Muscle of back (tissue), 11 donors: ENCODE measurements around the gene ANXA1. TPM values are rescaled to one million over a fixed set of nuclear protein-coding genes. Genes with fewer than 3 reads are reported as not detected.

Experiments used
- DNase-seq, 3 donors: peaks; one replicate each; pipeline versions ENCODE4 v3.0.0 to v3.0.0-alpha.2; 2013
- polyA plus RNA-seq, 10 donors: library from polyadenylated mRNA; unstranded; fragments of 120-200 nt; gene quantifications; one replicate each; pipeline ENCODE4 v1.2.1, GENCODE V29; 2013; ENCODE audit not compliant: insufficient read length in 10 of 10

The ANXA1 gene
- polyA plus RNA-seq, 10 donors: 115 to 283 (median 152) TPM

DNA sequence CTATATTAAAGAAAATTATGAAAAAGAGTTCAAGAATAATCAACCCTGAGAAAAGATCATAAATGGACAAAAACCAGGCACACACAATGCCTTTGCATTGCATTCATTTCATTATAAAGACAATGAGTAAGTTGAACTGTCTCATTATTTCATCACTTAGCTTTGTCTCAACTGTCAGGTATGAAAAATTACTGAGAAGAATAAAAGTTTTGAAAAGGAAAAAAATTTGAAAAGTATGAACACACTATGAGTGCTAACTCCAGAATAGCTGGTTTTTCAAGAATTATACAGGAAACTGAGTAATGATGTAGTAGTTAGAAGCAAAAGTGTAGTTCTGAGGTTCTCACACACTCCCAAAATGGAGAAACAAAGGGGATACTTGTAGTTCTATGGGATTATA is 16.3 kb upstream of the ANXA1 start:
- no peak for DNase-seq

- no peak for DNase-seq
These were observed 14.3 kb upstream of the ANXA1 start for GRCh38 chr9:73137286-73137899.

DNA sequence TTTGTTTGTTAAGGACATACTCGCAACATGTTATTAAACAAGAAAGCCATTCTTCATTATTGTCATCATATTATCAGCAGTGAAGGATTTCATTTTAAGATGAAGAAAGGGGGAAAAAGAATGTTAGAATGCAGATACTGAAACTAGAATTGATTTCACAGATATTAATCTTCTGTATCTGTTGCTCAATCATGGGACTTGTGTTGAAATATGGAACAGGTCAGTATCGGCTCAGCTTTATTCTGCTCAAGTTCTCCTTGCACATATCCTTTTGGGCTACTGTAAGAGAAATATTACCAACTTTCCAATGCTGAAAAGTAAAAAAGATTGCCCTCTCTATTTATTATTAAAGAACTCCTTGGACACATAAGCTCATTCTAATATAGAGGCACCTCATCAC is 13.8 kb upstream of the ANXA1 start:
- no peak for DNase-seq

DNA sequence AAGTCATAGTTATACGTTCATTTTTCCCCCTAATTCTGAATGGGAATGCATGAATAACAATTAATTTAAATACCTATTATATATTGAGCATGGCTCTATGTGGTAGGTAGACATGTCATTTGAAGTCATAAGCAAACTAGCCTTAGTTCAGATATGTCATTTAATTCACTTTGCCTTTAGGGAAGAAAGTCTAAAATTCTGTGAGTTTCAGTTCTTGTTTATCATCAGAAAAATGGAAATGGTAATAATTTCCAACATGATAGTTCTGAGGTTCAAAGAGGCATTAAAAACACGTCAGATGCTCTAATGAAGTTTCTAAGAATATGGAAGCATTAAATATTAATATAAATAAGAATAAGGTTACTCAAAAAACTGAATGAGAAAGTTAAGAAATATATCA is 13.1 kb upstream of the ANXA1 start:
- DNase-seq: no peak

GRCh38 chr9:73141282-73141681 is 10.4 kb upstream of the ANXA1 start:
- DNase-seq: no peak

DNA sequence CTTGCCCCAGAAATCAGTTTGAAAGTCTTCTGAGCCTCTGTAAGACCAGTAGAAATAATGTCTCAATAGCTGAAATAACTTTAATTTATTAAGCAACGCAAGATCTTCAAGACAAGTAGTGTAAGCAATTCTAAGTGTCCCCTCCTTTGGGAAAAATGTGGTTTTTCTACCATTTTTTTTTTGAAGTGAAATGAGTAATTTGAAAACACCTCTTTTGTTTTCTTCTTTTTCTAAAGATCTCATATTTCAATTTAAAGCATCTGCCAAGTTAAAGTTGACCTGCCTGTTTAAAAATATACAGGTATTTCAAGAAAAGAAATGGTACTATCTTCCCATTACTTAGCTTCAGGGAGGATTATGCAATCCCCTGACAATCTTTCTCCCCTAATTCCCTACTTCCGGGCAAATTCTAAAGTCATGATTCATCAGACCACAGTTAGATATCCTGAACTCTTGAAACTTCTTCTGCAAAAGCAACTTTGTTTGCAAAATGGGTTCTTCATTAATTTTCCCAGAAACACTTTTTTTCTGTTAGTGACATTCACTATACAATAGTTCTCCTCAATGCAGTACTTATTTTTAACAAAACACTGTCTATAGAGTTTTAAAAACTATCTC is 7.8 kb upstream of the ANXA1 start:
- DNase-seq: peak in 1 of 3 donors; percentile 76

DNA sequence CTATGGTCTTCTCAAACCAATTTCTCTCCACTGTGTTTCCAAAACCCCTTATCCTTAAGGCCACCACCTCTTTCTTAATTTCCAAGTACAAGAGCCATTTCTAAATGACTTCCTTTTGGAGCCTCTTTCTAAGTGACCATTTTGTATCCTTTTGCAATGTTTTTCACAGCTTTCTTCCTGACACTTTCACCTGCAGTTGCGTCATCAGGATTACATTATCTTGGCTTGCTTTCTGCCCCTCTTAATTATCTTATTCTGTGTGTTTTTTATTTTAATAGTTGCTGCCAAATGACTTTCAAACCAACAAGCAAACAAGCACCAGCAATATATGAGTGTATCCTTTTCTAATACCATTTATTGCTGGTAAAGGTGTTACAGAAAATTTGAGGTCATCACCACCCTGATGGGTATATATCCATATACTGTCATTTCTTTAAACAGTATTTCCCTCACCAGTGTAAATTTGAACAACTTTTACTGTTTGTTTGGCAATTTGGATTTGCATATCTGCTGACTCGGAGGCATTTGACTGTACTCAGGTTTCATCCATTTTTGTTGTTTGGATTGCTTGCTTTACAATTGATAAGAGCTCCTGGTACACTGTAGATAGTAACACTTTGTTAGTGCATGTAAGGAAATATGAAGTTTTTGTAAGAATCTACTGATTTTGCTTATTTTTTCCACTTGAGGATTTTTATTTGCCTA is 5.4 kb upstream of the ANXA1 start:
- DNase-seq: no peak

DNA sequence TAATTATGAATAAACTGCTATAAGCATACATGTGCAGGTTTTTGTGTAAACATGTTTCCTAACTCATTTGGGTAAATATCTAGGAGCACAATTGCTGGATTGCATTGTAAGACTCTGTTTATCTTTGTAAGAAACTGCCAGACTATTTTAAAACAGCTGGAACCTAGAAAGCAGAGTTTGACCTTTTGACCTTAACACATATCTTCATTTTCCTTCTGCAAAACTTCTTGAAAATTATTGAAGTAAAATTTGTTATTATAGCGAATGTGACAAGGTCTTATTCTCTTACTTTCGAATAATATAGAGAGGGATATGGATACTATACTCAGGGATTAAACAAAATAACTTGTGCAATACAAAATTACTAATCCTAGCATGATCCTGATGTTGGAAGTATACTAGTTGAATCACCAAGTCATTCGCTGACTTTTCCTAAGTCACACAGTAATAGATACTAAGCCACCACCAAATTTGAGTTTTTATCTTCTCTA is 3.2 kb upstream of the ANXA1 start:
- no peak for DNase-seq

DNA sequence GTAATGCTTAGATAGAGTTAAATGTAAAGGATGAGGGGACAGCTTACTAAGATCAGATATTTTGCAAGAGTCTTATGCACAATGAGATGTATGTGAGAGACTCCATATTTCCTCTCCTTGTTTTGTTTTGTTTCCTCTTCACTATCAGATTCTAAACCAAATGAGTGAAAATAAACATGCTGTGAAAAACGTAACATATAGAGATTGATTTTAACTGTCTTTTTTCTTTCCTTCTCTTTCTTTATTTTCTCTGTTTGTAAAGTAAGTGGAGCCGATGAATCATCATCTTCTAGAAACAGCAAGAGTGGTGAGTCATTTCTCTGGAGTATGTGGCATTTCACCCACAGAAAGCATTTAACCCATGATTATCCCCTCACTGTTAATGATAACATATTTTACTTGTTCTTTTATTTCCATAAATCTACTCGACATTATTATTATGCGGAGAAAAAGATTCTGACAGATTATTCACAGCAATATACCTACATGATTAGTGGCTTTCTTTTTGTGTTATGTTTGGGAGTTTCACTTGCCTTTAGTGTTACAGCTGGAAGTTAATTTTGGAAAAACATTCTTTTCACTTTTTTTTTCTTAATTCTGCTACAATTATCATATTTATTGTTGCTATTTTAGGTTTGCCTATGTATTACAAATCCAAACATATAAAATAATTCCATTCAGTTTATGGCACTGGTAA is 2.1 kb upstream of the ANXA1 start:
- DNase-seq: peak; percentile 51 to 77 (median 76)

DNA sequence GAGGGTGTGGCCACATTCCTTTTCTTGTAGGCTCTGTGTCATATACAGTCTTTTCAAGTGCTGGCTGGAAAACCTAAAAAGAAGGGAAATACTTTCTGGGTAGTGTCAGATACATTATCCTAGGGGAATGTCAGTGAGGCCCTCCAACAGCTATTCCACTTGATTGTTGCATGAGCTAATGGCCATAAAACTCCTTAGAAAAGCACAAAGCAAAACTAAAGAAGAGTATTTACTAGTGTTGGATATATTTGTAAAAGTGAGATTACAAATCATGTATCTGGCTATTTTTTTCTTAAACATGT is 829 bp downstream of the ANXA1 start:
- DNase-seq: peak; percentile 66 to 82 (median 75)

DNA sequence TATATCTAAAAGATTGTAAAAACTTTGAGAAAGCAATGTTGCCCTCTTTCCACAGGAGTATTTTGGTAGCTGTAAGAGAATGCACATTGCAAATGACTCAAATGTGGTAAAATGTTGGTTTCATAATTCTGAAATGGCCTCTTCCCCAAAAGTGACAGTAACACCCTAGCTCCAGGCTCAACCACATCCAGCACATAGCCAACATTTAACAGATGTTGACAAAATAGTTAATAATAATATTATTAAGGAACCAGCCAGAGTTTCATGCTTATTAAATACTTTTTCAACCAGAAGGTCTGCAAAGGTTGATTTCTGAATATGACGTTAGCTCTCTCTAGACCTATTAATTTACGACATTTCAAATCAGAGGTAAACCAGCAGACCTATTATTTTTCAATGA is 1.3 kb downstream of the ANXA1 start:
- peak in 2 of 3 donors; percentile 31 to 68 for DNase-seq

- DNase-seq: no peak
These were observed 2.1 kb downstream of the ANXA1 start for GRCh38 chr9:73153793-73154227.

DNA sequence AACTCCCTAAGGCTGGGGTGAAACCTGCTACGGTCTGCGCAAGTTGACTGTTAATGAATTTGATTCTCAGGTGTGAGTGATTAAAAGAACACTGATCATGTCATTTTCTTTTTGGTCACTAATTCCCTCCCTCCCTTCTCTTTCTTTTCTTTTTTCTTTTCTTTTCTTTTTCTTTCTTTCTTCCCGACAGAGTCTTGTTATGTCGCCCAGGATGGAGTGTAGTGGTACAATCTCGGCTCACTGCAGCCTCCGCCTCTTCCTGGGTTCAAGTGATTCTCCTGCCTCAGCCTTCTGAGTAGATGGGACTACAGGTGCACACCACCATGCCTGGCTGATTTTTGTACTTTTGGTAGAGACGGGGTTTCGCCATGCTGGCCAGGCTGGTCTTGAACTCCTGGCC is 2.6 kb downstream of the ANXA1 start:
- DNase-seq: no peak

GRCh38 chr9:73154722-73155121 is 3.1 kb downstream of the ANXA1 start:
- DNase-seq: no peak

DNA sequence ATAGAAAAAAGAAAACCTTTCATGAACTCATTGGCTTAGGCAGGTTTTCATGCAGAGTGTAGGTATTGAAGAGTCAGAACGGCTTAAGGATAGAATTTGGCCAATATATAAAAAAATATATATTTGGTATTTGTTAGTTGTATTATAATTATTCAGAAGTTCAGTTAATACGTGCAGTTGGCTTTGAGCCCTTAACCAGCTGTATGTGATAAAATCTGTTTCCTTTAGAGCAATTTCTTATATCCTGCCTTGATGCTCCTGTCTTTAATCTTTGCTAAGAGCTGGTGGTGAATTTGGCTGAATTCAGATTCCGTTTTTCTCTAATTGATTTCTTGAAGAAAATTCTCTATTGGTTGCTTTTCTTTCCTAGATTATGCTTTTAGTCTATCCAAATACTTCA is 3.7 kb downstream of the ANXA1 start:
- DNase-seq: no peak

- DNase-seq: no peak
These were observed 4.6 kb downstream of the ANXA1 start for GRCh38 chr9:73155968-73156864.

- no peak for DNase-seq
These were observed 5.2 kb downstream of the ANXA1 start for GRCh38 chr9:73156865-73157187.

DNA sequence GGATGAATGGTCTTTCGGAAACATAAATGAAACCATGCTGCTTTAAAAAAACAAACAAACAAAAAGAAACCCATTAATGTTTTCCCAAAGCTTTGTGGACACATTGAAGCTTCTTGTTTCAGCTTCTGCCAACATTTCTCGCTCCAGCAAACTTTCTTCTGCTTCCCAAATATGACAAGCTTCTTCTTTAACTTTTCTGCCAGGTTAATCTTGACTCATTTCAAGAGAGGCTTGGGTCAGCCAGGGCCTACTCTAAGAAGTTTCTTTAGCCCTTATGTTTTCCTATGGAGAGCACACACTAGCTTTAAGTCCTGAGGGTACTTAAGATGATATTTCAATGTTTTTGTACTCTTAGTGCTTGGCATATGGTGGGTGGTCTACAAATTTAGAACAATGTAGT is 6.1 kb downstream of the ANXA1 start:
- DNase-seq: no peak

GRCh38 chr9:73158723-73159122 is 7.1 kb downstream of the ANXA1 start:
- DNase-seq: no peak

DNA sequence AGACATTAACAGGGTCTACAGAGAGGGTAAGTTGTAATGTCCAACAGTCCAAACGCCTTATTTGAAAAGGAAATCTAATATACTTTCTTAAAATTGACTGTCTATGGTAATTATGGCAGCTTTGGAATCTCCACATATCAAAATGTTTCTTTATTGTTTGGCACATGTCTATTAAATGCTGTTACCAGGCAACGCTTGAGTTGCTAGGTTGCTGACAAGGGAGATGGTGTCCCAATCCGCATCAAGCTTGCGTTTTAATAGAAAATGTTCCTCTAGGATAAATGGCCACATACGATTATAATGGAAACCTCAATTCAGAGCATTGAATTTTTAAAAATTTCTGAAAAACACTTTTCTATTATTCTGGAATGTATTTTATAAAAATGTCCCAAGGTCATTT is 9.2 kb downstream of the ANXA1 start:
- DNase-seq: no peak

DNA sequence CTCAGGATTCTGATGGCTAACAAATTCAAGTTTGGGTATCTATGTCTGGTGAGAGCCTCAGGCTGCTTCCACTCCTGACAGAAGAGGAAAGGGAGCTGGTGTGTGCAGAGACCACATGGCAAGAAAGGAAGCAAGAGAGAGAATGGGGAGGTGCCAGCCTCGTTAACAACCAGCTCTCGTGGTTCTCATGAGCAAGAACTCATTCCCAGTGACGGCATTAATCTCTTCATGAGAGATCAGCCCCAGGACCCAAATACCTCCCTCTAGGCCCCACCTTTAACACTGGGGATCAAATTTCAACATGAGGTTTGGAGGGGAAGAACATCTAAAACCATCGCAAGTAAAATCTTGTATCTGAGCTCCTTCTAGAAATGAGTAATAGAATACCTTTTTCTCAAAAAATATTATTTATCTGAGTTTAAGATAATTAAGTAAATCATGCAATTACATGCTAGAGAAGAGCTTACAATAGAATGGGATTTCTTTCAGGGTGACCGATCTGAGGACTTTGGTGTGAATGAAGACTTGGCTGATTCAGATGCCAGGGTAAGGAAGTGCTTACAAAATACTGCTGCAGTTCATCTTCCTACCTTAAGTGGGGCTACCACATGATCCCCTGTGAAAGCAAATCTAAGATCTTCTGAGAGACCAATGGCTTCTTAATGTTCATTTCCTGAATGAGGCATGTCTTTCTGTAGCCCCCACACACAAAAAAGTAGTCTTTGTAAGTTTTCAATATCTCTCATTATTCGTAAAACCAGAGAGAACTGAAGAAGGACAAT is 11.5 kb downstream of the ANXA1 start:
- no peak for DNase-seq
